C4-2B (cell line): ENCODE results near the gene SP140L.

ENCODE experiments used
- ZFX ChIP-seq: fragments of 450-650 bp; IDR thresholded peaks from 2 replicates; pipeline ENCODE4 v1.6.1; 2017
- TF ChIP-seq, protein P1 (sequence below): fragments of 450-650 bp; conservative IDR thresholded peaks from 2 replicates; pipeline ENCODE4 v1.5.1; 2017; ENCODE audit warnings: mild to moderate bottlenecking

DNA sequence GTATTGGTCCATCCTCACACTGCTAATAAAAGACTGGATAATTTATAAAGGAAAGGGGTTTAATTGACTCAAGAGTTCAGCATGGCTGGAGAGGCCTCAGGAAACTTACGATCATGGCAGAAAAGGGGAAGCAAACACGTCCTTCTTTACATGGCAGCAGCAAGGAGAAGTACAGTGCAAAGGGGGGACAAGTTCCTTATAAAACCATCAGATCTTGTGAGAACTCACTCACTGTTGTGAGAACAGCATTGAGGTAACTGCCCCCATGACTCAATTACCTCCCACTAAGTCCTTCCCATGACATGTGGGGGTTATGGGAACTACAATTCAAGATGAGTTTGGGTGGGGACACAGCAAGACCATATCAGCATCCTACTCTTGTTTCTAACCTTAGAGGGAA lies 126.0 kb downstream of the SP140L start:
- TF ChIP-seq, protein P1, sequence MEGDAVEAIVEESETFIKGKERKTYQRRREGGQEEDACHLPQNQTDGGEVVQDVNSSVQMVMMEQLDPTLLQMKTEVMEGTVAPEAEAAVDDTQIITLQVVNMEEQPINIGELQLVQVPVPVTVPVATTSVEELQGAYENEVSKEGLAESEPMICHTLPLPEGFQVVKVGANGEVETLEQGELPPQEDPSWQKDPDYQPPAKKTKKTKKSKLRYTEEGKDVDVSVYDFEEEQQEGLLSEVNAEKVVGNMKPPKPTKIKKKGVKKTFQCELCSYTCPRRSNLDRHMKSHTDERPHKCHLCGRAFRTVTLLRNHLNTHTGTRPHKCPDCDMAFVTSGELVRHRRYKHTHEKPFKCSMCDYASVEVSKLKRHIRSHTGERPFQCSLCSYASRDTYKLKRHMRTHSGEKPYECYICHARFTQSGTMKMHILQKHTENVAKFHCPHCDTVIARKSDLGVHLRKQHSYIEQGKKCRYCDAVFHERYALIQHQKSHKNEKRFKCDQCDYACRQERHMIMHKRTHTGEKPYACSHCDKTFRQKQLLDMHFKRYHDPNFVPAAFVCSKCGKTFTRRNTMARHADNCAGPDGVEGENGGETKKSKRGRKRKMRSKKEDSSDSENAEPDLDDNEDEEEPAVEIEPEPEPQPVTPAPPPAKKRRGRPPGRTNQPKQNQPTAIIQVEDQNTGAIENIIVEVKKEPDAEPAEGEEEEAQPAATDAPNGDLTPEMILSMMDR: no peak
- no peak for TF ChIP-seq ZFX
